GM21619 (cell line): Measurements from ENCODE around the gene HNRNPR.
"Not testable (repeated sequence)": the region's sequence is repeated elsewhere in the genome, so short reads cannot be mapped to it uniquely, and the experiment has no call there.

Experiments used
- ATAC-seq: cut with Tn5 transposase; IDR thresholded peaks from one replicate; pipeline ENCODE4 v1.9.1; 2021; ENCODE audit not compliant: unreplicated experiment

Gene HNRNPR

DNA sequence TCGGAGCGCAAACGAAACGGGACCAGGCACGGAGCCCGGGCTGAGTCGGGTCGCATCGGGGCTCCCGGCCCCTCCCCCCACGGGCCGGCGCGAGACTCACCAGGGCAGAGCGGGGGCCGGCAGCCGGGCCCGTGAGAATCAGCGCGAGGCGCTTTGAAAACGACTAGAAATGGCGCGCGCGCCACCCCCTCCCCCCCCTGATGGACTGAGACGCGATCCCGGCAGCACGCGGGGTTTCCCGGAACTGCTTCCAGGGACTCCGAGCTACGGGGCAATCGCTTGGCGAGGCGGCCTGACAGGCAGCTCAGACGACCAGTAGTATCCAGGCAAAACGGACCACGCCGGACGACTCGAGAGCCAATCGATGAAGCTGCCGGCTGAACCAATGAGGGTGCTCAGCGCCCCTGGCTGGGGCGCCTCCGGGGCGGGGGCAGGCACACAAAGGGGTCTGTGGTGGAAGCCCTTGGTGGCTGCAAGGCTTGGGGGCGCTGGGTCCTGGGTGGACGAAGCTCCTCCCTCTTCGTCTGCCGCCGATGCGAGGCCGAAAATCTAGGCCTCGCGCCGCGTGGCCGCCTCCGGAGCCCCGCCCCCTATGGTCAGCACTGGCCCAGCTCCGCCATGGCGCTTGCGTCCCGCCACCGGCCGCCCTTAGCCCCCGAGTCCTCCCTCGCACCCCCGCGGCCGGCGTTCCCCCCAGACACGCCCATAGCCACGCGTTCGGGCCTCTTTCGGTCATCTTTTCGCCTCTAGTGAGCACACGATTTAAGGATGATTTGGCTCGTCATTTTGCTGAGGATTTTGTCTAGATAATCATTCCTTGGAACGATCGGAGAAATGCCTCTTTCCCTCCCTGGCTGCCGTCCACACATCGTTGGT, at the start of gene HNRNPR:
TSS of gene HNRNPR (minus strand) at position 174 of the 876 bp plus-strand sequence. CDS start 3,276 bp downstream, outside the sequence.
- peak; percentile 95 for ATAC-seq

DNA sequence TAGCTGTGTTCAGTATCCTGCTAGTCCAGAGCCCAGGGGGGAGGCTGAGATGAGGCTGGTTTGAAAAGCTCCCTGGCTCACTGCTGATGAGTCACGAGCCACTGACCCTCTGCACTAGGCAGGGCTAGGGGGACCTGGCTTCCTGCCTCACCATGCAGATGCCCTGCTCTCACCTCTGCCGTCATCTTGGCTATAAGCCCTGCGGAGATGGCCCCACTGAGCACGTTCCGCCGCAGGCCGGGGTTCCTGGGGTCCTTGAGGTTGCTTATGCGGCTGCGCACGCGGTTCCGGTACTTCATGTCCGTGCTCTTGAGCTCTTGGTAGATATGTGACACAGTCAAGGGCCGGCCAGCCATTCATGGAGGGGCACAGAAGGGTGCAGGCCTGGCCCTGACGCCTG, 49.6 kb upstream of the HNRNPR start:
- no peak for ATAC-seq

DNA sequence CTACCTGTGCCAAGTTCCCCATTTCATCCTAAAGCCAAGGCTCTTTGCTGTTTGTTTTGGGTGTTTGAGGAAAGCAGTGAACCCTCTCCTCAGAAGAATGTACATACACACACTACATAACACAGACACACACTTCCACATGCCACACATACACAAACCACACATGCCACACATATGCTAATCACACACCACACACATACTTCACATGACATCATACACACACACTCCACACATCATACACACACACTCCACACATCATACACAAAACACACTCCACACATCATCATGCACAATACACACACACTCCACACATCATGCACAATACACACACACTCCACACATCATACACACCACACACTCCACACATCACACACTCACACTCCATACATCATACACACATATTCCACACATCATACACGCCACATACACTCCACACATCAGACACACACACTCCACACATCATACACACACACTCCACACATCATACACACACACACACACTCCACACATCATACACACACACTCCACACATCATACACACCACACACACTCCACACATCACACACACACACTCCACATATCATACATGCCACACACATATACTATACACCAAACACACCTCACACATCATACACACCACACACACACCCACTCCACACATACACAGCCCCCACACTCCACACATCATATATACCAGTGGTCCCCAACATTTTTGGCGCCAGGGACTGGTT, 48.2 kb upstream of the HNRNPR start:
- no peak for ATAC-seq

DNA sequence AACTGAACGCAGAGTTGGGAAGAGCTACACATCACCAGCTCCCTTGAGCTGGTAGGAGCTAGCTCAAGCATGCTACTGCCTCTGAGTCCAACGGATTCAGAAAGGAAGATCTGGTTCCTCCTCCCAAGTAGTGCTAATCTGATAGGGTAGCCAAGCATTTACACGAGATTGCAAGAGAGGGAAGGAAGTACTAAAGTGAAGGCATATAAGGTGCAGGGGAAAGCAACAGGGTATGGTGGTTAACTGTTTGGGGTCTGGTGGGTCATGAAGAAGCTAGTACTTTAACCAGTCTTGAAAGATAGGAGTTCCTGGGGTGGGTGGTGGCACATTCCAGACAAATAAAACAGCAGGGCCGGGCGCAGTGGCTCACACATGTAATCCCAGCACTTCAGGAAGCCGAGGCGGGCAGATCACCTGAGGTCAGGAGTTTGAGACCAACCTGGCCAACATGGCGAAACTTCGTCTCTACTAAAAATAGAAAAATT, 45.8 kb upstream of the HNRNPR start:
- no peak for ATAC-seq

DNA sequence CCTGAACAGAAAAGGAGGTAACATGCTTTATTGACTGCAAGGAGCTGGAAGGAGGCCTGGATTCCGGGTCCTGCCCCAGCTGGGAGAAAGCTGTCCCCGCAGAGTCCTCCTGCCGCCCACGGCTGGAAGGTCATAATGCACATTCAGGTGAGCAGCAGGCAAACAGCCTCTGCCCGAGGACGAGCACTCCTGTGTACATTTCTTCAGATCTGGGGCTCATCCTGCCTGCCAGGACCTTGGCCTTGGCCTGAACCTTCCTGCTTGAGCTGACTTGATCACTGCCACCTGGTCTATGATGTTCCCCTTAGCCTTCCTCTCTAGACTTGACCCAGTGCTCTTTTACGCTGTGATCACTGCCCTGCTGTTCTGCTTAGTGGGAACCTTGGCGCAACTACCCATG, 43.4 kb upstream of the HNRNPR start:
- ATAC-seq: no peak

DNA sequence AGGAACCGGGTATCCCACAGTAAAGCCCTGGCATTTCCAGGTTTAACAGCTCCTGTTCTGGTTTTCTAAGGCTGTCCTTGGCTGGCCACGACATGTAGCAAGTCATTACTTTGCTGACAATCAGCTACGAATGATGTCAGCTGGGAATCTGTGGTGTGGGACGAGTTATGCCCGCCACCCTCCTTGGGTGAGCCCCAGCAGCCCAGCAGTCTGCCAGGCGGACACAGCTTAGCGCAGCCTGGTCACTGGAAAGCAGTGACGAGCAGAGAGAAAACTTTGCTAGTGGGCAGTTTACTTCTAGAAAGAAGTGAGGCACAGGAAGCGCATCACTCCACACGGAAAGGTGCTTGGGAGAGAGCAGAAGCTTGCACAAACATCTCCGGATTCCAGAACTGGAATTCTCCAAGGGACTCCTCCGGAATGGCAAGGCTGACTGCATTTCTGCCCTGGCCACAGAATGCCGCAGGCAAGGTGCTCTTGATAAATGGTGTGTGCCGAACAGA, 41.1 kb upstream of the HNRNPR start:
- no peak for ATAC-seq

DNA sequence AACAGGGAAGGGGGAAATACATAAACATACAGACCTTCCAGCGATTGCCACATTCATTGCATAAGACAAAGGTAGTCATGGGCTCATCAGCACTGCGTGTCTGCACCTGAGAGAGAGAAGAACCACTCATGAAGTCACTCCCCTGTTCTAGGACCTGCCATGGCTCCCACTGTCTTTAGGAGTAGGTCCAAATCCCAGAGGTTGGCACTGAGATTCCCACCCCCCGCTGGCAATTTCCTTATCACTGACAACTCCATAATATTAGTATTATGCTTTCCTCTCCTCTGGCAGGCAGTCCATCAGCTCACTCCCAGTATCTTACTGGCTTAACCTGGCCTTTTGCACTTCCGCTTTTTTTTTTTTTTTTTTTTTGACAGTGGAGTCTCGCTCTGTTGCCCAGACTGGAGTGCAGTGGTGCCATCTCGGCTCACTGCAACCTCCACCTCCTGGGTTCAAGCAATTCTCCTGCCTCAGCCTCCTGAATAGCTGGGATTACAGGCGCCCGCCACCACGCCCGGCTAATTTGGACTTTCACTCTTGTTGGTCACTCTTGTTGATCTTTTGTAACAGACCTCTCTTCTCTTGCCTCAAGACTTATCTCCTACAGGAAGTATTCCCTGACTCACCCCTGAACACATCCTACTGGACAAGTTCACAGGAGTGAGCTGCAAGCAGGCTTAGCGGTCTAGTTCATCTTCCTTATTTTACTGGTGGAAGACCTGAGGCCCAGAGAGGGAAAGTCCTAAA, 40.4 kb upstream of the HNRNPR start:
- no peak for ATAC-seq

DNA sequence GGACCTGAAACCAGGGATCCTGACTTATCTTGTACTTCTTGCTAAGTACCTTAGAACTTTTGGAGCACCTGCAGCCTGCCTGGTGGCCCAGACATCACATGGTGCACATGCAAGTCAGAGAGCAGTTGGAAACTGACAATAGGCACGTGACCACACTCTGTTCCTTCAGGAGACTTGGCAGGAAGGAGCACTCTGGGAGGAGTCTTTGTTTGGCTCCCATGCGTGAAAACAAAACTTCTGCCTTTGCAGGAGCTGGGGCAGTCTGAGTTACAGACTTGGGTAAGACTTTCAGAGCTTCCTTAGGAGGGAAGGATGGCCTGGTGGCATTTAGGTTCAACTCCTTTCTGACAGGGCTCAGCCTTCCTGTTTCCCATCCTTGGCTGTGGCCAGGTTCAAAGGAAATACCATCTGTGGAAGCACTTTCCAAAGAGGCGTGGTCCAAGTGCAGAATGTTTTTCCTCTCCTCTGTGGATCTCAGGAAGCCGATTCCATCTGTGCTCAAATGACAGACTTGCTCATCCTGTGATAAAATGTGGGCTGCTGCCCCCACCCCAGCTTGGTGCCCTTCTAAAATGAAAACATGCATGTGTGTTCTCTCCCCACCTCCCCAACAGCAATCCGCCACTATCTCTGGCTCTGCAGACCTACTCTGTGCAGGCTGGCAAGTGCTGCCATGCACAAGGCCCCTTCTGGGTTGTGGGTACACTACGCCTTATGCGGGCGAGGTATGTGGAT, 39.7 kb upstream of the HNRNPR start:
- ATAC-seq: no peak

DNA sequence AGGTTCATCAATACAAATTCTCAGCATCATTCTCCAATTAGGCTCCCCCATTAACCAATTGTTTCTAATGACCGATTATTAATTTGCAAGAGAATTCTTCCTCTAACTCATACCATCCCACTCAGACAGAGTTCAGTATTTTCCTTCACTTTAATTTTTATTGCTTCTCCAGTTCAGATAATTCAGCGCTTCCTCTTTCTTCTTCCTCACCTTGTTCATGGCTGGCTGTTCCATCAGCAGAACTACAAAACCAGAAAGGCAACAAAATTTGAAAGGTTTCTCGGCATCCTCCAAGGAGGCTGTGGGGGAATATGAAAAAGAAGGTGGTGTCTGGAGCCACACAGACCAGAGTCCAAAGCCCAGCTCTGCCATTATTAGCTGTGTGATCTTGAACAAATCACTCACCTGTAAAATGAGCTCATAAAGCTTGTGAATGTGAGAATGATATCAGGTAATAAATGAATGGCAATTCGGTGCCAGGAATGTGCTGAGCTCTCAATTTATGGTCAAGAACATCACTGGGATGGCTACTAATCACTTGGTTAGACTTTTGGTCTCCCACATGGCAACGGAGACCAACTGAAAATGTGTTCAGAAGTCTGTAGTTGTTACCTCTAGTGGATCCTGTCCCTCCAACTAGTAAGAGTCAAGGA, 37.3 kb upstream of the HNRNPR start:
- no peak for ATAC-seq

DNA sequence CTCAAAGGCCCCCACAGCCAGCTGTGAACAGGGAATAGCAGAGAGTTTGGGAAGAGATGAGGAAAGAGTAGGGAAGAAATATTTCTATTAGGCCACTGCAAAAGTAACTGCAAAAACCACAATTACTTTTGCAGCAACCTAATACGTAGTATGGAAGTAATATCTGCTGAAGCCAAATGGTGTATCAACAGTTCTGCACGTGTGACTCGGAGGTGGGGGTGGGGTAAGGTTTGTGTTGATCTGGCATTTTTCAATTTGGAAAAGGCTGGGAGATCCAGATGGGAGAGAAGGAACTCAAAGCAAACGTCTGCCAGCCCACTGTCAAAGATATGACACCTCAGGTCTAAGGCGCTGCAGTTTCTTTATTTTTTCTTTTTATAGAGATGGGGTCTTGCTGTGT, 36.6 kb upstream of the HNRNPR start:
- no peak for ATAC-seq

DNA sequence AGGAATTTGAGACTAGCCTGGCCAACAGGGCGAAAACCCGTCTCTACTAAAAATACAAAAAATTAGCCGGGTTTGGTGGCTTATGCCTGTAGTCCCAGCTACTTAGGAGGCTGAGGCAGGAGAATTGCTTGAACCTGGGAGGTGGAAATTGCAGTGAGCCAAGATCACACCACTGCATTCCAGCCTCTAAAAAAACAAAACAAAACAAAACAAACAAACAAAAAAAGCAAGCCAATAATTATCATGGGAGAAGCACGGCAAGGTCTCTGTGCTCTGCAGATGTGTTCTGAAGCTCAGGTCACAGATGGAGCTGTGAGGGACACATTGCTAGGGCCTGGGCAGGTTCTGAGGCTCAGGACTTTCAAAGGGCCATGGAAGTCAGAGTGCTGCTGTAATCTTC, 36.2 kb upstream of the HNRNPR start:
- not testable (repeated sequence) for ATAC-seq

DNA sequence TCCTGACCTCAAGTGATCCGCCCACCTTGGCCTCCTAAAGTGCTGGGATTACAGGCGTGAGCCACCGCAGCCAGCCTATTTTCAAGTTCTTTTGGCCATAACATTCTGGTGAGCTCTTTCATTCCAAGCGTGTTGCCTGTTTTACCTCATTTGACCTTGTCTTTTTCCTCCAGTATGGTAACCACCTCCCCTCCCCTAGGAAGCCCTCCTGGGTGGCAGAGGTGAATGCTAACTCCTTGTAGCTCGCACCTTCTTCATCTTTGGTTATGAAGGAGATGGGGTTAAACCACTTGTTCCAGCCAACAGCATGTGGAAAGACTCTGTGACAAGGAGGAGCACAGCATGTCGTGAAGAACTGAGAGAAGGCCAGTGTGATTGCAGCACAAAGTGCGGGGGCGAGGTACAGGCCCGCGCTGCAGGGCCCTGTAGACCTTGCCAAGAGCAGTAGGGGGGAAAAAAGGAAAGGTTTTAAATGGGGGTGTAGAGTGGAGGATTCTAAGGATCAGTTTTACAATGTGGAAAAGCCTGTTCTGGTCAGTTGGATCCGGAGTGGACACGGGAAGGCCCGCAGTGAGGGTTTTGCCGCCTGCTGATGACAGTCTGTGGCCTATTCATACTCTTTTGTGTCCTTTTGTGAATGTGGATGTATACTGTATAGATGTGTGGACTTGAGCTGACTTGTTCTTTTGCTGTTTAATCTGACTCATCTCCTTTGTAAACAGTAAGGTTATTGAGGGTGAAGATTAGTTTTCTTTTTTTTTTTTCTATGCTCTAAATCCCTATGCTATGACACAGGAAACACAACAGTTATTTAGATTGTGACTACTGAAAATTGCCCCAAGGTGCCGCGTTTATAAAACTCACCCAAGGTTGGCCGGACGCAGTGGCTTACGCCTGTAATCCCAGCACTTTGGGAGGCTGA, 33.1 kb upstream of the HNRNPR start:
- no peak for ATAC-seq

DNA sequence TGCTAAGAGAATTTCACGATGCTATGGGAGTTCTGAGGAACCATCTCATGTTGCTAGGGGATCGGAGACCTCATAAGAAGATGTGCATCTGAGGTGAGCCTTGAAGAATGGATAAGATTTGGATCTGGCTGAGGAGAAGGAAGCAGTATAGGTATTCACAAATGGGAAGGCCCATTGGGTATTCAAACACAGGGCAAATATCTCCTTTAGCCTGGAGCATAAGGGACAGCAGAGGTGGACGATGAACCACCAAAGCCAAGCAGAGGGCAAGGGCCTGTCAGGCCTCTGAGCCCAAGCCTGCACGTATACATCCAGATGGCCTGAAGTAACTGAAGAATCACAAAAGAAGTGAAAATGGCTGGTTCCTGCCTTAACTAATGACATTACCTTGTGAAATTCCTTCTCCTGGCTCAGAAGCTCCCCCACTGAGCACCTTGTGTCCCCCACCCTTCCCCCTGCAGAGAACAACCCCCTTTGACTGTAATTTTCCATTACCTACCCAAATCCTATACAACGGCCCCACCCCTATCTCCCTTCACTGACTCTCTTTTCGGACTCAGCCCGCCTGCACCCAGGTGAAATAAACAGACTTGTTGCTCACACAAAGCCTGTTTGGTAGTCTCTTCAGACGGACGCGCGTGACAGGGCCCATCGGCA, 30.1 kb upstream of the HNRNPR start:
- ATAC-seq: not testable (repeated sequence)

DNA sequence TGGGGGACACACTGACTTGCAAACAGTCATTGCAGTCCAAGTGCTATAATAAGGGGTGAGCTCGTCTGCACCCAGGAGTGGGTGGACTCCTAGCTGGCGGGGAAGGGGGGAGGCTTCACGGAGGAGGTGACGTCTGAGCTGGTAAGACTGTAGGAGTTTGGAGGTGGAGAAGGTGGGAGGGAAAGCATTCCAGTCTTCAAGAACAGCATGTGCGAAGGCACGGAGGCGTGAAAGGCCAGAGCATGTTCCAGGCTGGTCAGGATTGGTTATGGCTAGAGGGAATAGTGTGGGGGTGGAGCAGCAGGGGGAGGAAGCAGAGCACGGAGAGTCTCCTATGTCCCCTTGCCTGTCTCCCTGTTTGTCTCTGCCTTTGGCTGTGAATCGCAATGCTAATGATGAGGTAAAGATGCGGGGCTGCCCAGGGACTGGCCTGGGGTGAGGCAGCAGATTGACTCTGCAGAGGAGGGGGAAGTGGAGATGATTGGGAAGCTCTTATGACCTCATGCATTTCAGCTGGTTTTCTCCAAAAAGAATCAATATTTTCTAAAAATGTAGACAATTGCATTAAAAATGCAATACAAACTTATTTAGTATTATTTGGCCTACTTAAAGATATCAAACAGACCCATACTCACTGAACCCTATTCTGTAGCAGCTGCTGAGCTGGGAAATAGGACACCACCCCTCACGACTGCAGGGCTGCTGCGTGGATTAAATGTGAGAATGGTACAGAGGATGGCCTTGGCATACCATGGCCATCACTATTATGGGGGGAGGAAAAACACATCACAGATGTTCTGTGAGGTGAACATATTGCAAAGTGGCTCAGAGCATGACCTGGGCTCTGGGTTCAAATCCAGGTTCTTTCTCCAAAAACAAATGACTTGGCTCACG, 28.1 kb upstream of the HNRNPR start:
- no peak for ATAC-seq

DNA sequence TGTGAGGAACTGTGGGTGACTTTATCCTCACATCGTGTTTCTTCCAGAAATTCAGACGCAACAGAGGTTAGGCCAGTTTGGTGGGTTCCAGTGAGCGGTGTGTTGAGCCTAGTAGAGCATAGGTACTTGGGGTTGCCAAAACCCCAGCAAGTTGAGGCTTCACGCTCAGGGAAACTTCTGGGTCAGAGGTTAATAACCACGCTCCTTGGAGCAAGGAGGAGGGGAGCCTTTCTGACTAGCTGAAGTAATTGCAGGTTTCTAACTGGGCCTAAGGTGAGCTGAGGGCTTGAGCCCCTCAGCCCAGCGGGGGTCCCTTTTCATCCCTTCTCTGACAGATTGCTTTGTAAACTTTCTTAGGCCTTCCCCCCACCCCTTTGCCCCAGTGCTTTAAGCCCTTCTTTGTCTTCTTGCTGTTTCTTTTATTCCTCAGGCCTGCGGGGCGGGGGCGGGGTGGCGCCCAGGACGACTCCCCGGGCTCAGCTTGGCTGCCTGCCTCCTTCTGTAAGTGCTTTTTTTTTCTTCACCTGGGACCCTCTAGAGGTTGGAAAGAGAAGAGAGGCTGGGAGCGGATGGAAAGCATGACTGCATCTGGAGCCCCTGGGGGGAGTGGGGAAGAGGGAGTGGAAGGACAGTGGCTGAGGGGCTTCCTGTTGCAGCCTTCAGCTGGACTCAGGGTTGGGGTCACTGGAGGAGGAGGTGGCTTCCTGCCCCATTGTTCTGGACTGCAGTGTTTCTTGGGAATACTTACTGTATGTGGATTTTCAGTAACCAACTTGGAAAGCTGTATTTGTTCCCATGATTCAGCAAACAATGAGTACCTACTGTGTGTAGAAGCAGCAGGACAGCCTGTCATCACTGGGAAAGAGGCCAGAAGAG, 26.9 kb upstream of the HNRNPR start:
- no peak for ATAC-seq

DNA sequence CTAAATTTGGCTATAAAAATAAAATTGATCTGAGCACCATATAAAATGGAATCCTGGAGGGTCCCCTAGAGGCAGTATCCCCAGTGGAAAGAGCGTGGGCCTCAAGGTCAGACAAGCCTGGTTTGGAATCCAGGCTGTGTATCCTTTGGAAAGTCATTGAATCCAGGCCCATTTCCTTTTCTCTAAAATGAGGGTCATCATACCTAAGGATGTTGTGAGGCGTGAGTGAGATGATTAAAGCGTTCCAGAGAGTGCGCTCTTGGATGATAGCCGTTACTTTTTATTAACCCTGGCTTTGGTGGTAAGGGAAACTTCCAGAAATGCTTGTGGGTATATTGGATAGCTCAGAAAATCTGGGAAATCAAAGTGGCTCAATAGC, 26.2 kb upstream of the HNRNPR start:
- no peak for ATAC-seq
